TTC549 (cell line): ENCODE results near the gene TTC39C.

ENCODE experiments used
- FAIRE-seq: peaks from 2 replicates; lab custom pipeline; 2012; peaks lifted over from hg19 to GRCh38; lab: Jason Lieb, UNC

The TTC39C gene

GRCh38 chr18:23992089-23992940 lies 22.2 kb upstream of the TTC39C start:
- FAIRE-seq, result no peak

- no peak for FAIRE-seq
Observed at GRCh38 chr18:23992941-23993280, 21.6 kb upstream of the TTC39C start.

- no peak for FAIRE-seq
Observed at GRCh38 chr18:23994361-23994902, 20.1 kb upstream of the TTC39C start.

DNA sequence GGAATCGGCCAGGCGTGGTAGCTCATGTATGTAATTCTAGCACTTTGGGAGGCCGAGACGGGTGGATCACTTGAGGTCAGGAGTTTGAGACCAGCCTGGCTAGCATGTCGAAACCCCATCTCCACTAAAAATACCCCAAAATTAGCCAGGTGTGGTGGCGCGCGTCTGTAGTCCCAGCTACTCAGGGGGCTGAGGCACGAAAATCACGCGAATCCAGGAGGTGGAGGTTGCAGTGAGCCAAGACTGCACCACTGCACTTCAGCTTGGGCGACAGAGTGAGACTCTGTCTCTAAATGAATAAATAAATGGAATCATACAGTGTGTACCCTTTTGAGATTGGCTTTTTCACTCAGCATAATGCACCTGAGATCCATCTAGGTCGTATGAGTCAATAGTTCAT lies 19.4 kb upstream of the TTC39C start:
- no peak for FAIRE-seq

- FAIRE-seq, result no peak
Observed at GRCh38 chr18:23998018-23998417, 16.5 kb upstream of the TTC39C start.

GRCh38 chr18:23998820-23999219 lies 15.7 kb upstream of the TTC39C start:
- FAIRE-seq, result no peak

DNA sequence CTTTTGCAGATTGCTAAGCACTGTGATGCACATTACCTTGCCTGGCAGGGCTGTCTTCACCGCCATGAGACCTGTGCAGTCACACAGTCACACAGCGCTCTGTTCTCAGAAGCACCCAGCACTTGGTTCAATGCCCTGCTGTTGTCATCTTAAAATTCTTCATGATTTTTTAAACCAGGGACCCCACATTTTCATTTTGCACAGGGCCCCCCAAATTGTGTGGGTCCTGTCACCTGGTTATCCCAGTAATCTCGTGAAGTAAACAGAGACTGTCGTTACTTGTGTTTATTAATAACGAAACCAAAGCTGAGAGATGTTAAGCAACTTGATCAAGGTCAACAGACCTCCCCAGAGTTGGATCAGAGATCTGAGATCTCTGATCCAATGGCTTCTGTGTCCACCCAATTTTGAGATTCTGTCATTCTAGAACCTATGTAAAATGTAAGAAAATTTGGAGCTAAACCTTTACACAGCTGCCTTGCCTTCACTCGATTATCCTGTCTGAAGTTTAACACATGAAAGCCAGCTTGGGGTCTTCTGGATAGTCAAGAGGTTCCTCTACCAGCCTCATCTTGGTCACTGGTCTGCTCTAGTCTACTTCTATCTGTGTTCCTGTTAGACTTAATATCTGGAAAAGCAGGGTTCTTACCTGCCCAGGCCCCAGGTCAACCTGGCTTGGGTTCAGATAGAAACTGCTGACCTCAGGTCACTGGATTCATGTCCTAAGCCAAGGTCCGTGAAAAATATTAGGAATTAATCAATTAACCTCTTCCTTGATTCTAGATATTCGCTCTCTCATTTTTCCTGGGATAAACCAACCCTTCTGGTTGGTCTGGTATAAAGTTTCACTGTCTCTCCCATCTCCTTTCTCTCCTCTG lies 13.7 kb upstream of the TTC39C start:
- FAIRE-seq, result no peak

DNA sequence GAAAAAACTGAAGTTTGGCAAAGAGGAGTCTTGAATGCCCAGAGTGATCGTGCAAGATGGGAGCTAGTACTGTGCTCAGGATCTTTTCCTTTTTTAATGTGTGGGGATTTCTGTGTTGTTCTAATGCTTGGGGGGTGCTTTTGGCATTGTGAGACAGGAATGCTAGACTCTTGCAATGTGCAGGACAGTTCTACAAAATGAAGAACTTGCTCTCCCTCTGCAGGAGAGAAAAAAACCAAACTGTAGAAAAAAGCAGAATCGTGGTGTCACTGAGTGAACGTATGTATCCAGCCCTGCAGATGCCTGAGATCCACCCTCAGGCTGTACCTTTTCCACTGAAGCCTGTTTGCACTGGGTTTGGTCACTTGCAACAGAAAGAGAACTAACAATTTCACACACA lies 12.1 kb upstream of the TTC39C start:
- no peak for FAIRE-seq

DNA sequence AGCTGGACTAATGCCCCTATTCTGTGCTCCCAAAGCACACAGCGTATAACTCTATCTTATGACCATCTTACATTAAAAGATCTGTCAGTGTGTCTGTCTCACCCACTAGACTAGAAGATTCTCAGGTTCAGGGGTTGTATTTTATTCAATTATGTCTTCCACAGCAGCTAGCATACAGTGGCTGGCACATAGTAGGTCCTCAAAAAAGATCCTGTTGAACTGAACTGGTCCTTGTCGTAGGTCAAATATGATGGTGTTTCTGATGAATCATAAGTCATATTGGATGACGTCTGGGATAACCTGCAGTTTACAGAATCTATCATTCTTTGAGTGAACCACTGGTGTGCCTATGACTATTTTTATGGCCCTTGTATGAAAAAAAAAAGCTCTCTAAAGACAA lies 11.3 kb upstream of the TTC39C start:
- FAIRE-seq, result no peak

- FAIRE-seq, result no peak
Observed at GRCh38 chr18:24003903-24004640, 10.5 kb upstream of the TTC39C start.

DNA sequence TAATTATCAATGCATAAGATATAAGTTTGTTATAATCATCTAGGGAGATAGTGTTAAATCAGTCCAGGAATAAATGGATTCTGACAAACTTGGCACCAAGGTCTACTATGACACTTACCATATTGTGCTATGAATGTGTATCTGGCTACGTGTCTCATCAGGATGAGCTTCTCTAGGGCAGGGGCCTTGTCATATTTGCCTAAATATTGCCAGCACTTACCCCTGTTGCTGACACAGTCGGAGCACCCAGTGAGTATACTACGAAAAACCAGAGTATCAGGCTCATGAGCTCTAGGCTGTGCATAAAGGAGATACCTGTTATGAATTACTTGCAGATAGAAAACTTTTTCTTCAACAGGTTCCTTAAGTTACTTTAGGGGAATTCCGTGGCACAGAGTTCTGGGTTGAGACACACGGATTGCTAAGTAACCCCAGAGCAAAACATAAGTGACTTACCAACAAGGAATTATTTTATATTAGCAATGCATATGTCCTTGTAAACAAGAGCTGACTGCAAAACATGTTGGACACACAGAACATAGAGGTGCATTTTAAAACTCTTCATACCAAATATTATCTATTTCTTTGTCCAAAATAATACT lies 7.7 kb upstream of the TTC39C start:
- FAIRE-seq, result no peak

GRCh38 chr18:24009246-24009645 lies 5.3 kb upstream of the TTC39C start:
- no peak for FAIRE-seq

GRCh38 chr18:24009651-24010333 lies 4.8 kb upstream of the TTC39C start:
- no peak for FAIRE-seq

- FAIRE-seq, result no peak
Observed at GRCh38 chr18:24010673-24011072, 3.9 kb upstream of the TTC39C start.

GRCh38 chr18:24011123-24011917 lies 3.2 kb upstream of the TTC39C start:
- no peak for FAIRE-seq

GRCh38 chr18:24013051-24013450 lies 1.5 kb upstream of the TTC39C start:
- no peak for FAIRE-seq

DNA sequence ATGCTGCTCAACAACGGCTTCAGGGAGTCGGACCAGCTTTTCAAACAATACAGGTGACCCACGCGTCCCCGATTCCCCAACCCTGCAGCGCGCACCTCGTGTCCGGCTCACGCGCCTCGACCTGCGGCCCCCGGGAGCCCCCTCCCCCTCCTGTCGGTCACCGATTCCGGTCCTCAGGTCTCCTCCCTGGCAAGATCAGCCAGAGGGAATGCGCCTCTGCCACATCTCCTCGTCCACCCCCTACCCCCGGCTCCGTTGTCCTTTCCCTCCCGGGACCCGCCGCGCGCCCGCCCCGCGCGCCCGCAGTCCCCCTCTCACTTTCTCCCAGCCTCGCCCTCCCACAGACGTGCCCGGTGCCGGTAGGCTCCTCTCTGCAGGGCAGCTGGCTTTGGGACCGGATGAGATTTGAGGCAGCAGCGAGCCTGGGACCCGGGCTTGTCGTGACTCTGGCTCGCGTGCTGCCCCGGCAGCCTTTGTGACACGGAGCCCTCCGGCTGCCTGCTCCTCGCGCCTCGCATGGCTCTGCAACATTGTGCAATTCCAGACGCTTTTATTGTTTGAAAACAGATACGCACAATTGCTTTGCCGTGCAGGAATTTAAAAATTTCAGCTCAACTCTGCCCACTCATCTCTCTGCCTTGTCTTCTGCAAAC lies 558 bp downstream of the TTC39C start:
- FAIRE-seq, result no peak

DNA sequence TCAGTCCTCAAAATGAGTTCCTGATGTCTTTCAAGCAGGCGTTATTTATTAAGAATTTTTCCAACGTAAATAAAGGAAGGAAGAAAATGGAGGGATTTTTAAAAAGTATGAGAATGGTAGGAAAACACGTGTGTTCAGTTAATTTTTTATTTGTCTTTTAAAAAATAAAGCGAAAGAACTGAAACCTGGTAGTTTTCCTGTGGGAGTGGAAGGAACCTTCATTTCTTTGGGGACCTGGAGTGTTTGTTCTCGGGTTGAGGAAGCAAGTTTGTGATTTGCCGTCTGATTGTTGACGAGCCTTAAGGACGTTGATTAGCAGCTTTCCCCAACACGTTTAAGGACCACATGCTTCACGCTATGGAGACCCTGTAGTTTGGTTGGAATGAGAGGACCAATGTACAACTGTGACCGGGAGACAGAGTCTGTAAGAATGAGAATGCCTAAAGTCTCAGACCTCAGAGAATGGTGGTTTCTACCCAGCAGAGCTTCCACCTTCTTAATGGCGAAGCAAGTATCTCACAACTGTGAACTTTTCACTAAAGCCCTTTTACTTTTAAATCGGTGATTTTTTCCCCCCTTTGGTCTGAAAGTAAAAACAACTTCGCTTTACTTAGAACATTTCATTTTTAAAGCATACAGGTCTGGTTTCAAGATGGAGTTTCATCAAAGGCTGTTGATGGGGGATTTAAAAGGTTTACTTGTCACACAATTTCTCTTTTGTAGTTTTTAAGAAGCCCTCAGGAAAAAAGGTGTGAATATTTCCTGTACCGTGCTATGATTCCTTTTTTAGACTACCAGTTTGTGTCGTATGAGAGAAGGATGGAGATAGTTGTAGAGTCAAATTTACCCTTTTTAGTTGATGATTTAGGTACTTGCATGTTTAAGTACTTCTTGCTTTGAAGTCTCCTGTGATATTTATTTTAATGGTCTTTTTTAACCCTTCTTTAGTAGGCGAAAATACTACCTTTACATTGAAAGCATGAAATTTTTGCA lies 1.4 kb downstream of the TTC39C start:
- no peak for FAIRE-seq

GRCh38 chr18:24016643-24017042 lies 2.1 kb downstream of the TTC39C start:
- no peak for FAIRE-seq
